Esophagus squamous epithelium (tissue), 4 donors: ENCODE results near the gene PDSS2.
"Not testable (repeated sequence)": the region's sequence is repeated elsewhere in the genome, so short reads cannot be mapped to it uniquely, and the experiment has no call there.

Source experiments
- POLR2A ChIP-seq, 4 donors: fragments of 450-650 bp; IDR thresholded peaks; one replicate each; pipeline ENCODE4 v1.6.1; 2017; ENCODE audit warnings: antibody characterized with exemption in 4 of 4, mild to moderate bottlenecking in 4 of 4, moderate library complexity in 3 of 4
- TF ChIP-seq, protein P1 (sequence below), 6 experiments: fragments of 450-650 bp in 4 of 6; fragments of 200-600 bp in 2 of 6; sonication (generic) in 2 of 6; IDR thresholded peaks; one replicate each; pipeline ENCODE4 v1.5.1; 2016 to 2019; ENCODE audit warnings: antibody characterized with exemption in 6 of 6, mild to moderate bottlenecking in 4 of 6, moderate library complexity in 4 of 6

DNA sequence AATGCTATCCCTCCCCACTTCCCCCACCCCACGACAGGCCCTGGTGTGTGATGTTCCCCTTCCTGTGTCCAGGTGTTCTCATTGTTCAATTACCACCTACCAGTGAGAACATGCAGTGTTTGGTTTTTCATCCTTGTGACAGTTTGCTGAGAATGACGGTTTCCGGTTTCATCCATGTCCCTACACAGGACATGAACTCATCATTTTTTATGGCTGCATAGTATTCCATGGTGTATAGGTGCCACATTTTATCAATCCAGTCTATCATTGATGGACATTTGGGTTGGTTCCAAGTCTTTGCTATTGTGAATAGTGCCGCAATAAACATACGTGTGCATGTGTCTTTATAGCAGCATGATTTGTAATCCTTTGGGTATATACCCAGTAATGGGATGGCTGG, 295.1 kb downstream of the PDSS2 start:
- not testable (repeated sequence) for TF ChIP-seq POLR2A (IDR thresholded peaks at IDR 0.05)
- TF ChIP-seq, protein P1, sequence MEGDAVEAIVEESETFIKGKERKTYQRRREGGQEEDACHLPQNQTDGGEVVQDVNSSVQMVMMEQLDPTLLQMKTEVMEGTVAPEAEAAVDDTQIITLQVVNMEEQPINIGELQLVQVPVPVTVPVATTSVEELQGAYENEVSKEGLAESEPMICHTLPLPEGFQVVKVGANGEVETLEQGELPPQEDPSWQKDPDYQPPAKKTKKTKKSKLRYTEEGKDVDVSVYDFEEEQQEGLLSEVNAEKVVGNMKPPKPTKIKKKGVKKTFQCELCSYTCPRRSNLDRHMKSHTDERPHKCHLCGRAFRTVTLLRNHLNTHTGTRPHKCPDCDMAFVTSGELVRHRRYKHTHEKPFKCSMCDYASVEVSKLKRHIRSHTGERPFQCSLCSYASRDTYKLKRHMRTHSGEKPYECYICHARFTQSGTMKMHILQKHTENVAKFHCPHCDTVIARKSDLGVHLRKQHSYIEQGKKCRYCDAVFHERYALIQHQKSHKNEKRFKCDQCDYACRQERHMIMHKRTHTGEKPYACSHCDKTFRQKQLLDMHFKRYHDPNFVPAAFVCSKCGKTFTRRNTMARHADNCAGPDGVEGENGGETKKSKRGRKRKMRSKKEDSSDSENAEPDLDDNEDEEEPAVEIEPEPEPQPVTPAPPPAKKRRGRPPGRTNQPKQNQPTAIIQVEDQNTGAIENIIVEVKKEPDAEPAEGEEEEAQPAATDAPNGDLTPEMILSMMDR (IDR thresholded peaks at IDR 0.05), result not testable (repeated sequence)
